Hepatocyte (in vitro differentiated cells): Measurements from ENCODE around the gene SLC5A10. TPM values are rescaled to one million over a fixed set of nuclear protein-coding genes. Genes with fewer than 3 reads are reported as not detected.
"Not testable (repeated sequence)": the region's sequence is repeated elsewhere in the genome, so short reads cannot be mapped to it uniquely, and the experiment has no call there.

Experiments
- DNase-seq: peaks from one replicate; pipeline ENCODE4 v3.0.0-alpha.2; 2016; ENCODE audit warnings: low spot score
- H2AFZ ChIP-seq: fragments of 200-600 bp; sonication (generic); 2 replicates; pipeline ENCODE4 v1.6.0; 2016; ENCODE audit warnings: antibody characterized with exemption, mild to moderate bottlenecking
- H3K27ac ChIP-seq: fragments of 200-600 bp; sonication (generic); 2 replicates; pipeline ENCODE4 v1.5.1; 2016; ENCODE audit warnings: mild to moderate bottlenecking
- H3K27me3 ChIP-seq: fragments of 200-600 bp; sonication (generic); 2 replicates; pipeline ENCODE4 v1.6.1; 2016
- H3K36me3 ChIP-seq: fragments of 200-600 bp; sonication (generic); replicated peaks from 2 replicates; pipeline ENCODE4 v1.5.1; 2016; ENCODE audit warnings: low read depth; ENCODE audit not compliant: insufficient read depth
- H3K4me1 ChIP-seq: fragments of 200-600 bp; sonication (generic); 2 replicates; pipeline ENCODE4 v1.5.1; 2016; ENCODE audit warnings: mild to moderate bottlenecking, moderate library complexity; ENCODE audit not compliant: insufficient read depth
- H3K4me2 ChIP-seq: fragments of 200-600 bp; sonication (generic); 2 replicates; pipeline ENCODE4 v1.6.0; 2016
- H3K4me3 ChIP-seq: fragments of 200-600 bp; sonication (generic); 2 replicates; pipeline ENCODE4 v1.5.1; 2016; ENCODE audit warnings: mild to moderate bottlenecking
- H3K79me2 ChIP-seq: fragments of 200-600 bp; sonication (generic); 2 replicates; pipeline ENCODE4 v1.6.0; 2017; ENCODE audit warnings: mild to moderate bottlenecking
- H3K9me2 ChIP-seq: fragments of 200-600 bp; sonication (generic); replicated peaks from 2 replicates; pipeline ENCODE4 v1.6.0; 2017; ENCODE audit warnings: mild to moderate bottlenecking; ENCODE audit not compliant: insufficient read depth
- H3K9me3 ChIP-seq: fragments of 200-600 bp; sonication (generic); 2 replicates; pipeline ENCODE4 v1.5.1; 2016; ENCODE audit warnings: low read depth, mild to moderate bottlenecking
- H4K20me1 ChIP-seq: fragments of 200-600 bp; sonication (generic); 2 replicates; pipeline ENCODE4 v1.6.0; 2016; ENCODE audit warnings: mild to moderate bottlenecking; ENCODE audit not compliant: insufficient read depth, poor library complexity, severe bottlenecking
- WGBS: methylation state at CpG from one replicate; pipeline ENCODE4 v1.1.6; 2016; ENCODE audit warnings: low lambda C conversion rate; ENCODE audit errors: missing lambda C conversion rate; 5-methylcytosine and 5-hydroxymethylcytosine counted together
- polyA plus RNA-seq: library from polyadenylated mRNA; unstranded; fragments of >200 nt; fragmentation: Nextera tagmentation; extraction: Ambion mirVana; gene quantifications from 2 replicates; pipeline ENCODE4 v1.2.1, GENCODE V29; 2016
- total RNA-seq: library from RNA; depleted of rRNA; stranded (reverse); fragments of >200 nt; gene quantifications from 2 replicates; pipeline ENCODE4 v1.2.3, GENCODE V29; 2014
- TF ChIP-seq, protein P1 (sequence below): fragments of 200-600 bp; sonication (generic); IDR thresholded peaks from 2 replicates; pipeline ENCODE4 v1.5.1; 2016; ENCODE audit warnings: antibody characterized with exemption, mild to moderate bottlenecking; ENCODE audit not compliant: poor library complexity

SLC5A10 gene
- total and polyA plus RNA-seq, 2 experiments from 2014 or later, result 0.22 TPM; not detected in 1

DNA sequence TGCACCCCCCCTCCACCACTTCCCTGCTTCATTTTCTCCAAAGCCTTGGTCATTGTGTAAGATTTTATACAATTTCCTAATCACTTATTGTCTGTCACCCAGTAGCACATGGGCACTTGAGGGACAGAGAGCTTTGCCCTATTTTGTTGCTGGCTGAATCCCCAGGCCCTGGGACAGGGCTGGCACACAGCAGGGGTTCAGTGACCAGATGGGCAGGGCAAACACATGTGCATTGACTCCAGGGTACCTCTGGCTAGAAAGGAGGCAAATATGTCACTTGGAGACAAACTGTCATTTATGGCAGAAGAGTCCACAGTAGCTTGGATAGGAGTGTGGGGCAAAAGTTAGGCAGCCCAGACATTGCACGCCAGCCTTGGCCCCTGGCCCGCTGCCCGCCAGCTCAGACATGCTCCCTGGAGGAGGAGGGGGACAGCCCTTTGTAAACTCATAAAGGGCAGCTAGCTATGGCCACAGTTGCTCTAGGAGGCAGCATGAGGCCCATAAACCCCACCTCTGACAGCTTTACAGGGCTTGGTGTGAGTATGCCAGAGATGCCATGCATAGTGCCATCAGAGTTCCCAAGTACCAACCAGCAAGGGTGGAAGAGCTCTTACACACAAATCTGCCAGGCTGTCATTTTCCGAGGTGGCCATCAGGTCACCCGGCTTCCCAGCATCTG lies 78.9 kb downstream of the SLC5A10 start:
- H3K4me1 ChIP-seq, DNase-seq, H3K36me3 ChIP-seq, H3K27ac ChIP-seq, H3K9me3 ChIP-seq, H3K4me2 ChIP-seq, H3K9me2 ChIP-seq, H3K4me3 ChIP-seq, H4K20me1 ChIP-seq, H3K27me3 ChIP-seq, H2AFZ ChIP-seq, H3K79me2 ChIP-seq: not testable (repeated sequence)
- no CpG with 5 or more reads among the region's 5 CpGs for WGBS

DNA sequence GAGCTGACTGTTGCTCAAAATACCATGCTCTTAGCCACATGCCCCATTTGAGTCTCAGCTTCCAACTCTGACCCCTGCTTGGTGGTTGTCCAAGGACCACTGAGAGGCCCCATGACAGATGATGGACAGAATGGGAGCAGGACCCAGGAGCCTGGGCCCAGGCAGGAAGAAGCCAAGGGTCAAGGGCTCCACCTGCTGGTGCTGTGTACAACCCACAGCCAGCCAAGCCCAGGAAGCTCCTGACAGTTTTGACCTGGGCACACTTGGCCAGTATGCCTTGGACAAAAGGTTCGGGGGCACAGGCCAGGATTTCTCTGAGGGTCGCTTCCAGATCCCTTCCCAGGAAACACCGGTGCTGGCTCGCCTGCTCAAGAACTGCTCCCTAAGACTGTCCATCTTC lies 79.8 kb downstream of the SLC5A10 start:
- DNase-seq, H2AFZ ChIP-seq: not testable (repeated sequence)

DNA sequence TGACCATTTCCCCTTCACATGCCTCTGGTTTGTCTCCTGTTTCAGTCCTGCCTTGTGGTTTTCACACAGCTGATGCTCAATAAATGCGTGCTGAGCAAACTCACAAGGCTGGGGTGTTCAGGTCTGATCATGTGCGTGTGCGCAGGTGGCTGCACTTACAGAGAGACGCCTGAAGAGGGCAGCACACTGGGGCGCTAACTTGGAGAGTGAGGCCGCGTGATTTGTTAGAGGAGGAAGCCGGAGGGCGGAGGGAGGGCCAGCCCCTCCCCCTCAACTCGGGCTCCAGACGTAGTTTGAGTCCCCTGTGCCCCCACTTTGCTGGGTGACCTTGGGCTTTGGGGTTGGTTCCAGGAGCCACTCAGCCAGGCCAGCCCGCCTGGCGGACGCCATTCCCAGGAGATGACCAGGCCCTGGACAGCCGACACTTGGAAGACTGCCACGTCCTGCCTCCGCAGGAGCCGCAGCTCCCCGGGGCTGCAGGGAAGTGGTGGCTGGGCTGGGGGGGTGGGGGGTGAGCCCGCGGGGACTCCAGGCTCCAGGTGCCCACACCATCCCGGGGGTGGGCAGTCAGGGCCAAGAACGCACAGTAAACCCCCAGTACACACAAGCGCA lies 80.5 kb downstream of the SLC5A10 start:
- H3K79me2 ChIP-seq, H2AFZ ChIP-seq, H3K27ac ChIP-seq, H3K36me3 ChIP-seq, H3K27me3 ChIP-seq, DNase-seq, H3K9me2 ChIP-seq, H3K9me3 ChIP-seq, H3K4me2 ChIP-seq, H4K20me1 ChIP-seq, H3K4me1 ChIP-seq, H3K4me3 ChIP-seq: not testable (repeated sequence)
- WGBS, result no CpG with 5 or more reads among the region's 24 CpGs

More for the DNA sequence above, 79.8 kb downstream of the SLC5A10 start:
- not testable (repeated sequence) for H3K4me1 ChIP-seq, H3K27ac ChIP-seq, H3K36me3 ChIP-seq, H3K9me2 ChIP-seq, H3K27me3 ChIP-seq, H3K9me3 ChIP-seq, H3K79me2 ChIP-seq, H4K20me1 ChIP-seq, H3K4me2 ChIP-seq, H3K4me3 ChIP-seq
- no CpG with 5 or more reads among the region's 4 CpGs for WGBS
- TF ChIP-seq, protein P1, sequence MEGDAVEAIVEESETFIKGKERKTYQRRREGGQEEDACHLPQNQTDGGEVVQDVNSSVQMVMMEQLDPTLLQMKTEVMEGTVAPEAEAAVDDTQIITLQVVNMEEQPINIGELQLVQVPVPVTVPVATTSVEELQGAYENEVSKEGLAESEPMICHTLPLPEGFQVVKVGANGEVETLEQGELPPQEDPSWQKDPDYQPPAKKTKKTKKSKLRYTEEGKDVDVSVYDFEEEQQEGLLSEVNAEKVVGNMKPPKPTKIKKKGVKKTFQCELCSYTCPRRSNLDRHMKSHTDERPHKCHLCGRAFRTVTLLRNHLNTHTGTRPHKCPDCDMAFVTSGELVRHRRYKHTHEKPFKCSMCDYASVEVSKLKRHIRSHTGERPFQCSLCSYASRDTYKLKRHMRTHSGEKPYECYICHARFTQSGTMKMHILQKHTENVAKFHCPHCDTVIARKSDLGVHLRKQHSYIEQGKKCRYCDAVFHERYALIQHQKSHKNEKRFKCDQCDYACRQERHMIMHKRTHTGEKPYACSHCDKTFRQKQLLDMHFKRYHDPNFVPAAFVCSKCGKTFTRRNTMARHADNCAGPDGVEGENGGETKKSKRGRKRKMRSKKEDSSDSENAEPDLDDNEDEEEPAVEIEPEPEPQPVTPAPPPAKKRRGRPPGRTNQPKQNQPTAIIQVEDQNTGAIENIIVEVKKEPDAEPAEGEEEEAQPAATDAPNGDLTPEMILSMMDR, result peak; percentile 35

DNA sequence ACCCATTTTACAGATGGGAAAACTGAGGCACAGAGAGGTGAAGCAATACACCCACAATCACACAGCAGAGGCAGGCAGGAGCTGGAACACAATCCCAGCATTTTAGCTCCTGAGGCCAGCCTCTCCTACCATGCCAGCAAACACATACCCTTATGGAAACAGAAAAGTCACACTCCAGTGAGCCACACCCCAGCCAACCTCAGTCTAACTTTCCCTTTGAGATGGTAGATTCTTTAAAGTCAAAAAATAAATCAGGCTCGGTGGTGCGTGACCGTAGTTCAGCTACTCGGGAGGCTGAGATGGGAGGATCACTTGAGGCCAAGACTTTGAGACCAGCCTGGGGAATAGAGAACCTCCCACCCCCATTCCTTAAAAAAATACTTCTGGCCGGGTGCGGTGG lies 84.2 kb downstream of the SLC5A10 start:
- H3K4me3 ChIP-seq, H4K20me1 ChIP-seq, DNase-seq, H3K9me3 ChIP-seq, H3K27ac ChIP-seq, H3K4me1 ChIP-seq, H3K4me2 ChIP-seq, H3K36me3 ChIP-seq, H2AFZ ChIP-seq, H3K27me3 ChIP-seq, H3K79me2 ChIP-seq, H3K9me2 ChIP-seq: not testable (repeated sequence)
- no CpG with 5 or more reads among the region's 6 CpGs for WGBS

DNA sequence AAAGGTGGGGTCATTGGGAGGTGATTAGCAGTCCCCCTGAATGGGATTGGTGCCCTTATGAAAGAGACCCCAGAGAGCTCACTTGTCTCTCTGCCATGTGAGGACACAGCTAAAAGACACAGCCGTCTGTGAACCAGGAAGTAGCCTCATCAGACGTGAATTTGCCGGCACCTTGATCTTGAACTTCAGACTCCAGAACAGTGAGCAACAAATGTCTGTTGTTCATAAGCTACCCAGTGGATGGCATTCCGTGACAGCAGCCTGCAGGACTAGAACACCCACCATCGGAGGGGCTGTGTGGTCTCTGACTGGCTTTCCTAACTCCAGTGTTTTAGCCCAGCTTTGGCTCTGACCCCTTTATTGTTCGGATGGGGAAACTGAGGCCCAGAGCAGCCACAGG lies 85.6 kb downstream of the SLC5A10 start:
- H3K9me2 ChIP-seq, H2AFZ ChIP-seq, H3K27ac ChIP-seq, H3K4me3 ChIP-seq, H4K20me1 ChIP-seq, H3K27me3 ChIP-seq, H3K36me3 ChIP-seq, H3K4me2 ChIP-seq, H3K4me1 ChIP-seq, H3K9me3 ChIP-seq, DNase-seq, H3K79me2 ChIP-seq: not testable (repeated sequence)
- WGBS, result 60% methylated on average over 1 of the region's 6 CpGs

DNA sequence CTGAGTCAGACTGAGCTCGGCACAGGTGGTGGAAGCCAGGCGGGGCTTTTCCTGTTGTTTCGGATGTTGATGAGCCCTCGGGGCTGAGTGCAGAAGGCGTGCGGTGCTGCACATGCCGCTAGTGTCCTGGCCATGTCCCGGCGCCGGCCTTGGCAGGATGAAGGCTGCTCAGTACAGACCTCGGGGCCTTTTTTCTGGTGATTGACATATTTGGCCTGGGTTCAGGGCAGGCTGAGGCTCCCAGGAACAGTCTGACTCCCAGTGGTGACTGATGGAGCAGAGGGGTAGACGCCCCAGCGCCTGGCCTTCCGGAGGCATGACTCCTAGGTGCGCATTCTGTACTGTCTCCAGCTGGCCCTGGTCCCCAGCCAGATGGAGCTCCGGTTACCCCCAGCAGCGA lies 86.0 kb downstream of the SLC5A10 start:
- H3K4me2 ChIP-seq, H3K79me2 ChIP-seq, H2AFZ ChIP-seq, H3K9me2 ChIP-seq, H3K27ac ChIP-seq, H3K9me3 ChIP-seq, DNase-seq, H3K4me1 ChIP-seq, H4K20me1 ChIP-seq, H3K27me3 ChIP-seq, H3K36me3 ChIP-seq, H3K4me3 ChIP-seq: not testable (repeated sequence)
- no CpG with 5 or more reads among the region's 17 CpGs for WGBS

DNA sequence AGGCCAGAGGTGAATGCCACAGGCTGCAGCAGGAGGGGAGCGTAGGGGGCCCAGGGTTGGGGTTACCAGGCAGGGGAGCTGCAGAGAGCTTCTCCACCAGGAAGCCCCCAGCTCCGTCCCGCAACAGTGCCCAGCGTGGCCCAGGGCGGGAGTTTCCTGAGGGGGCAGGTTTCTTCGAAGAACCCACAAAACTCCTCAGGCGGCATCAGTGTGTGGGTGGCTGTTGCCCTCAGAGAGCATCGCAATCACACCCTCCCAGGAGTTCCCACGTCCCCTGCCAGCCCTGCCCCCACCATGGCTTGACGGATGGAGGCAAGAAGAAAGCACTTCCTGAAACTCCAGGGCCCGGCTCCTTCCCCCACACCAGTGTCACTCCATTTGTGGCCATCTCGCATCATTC lies 86.8 kb downstream of the SLC5A10 start:
- not testable (repeated sequence) for H3K9me2 ChIP-seq, H3K79me2 ChIP-seq, H3K36me3 ChIP-seq, H2AFZ ChIP-seq, DNase-seq, H3K27me3 ChIP-seq, H3K27ac ChIP-seq, H3K4me3 ChIP-seq, H3K4me1 ChIP-seq, H3K9me3 ChIP-seq, H4K20me1 ChIP-seq, H3K4me2 ChIP-seq
- WGBS, result no CpG with 5 or more reads among the region's 12 CpGs

DNA sequence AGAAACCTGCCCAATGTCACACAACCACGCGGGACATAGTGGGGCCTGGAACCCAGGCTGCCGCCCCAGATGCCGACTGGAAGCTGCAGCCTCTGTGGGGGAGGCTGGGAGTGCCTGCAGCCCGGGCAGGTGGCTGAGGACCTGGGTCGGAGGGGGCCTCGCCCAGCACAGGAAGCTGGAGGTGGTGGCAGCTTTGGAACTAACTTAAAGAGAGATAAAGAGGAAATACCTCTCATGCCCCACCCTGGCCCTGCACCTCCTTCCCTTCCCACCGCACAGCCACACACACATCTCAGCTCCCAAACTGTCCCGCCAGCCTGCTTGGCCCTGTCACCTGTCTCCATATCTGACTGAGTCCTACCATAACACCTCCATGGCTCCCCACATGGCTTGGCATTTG lies 88.4 kb downstream of the SLC5A10 start:
- not testable (repeated sequence) for DNase-seq, H3K4me1 ChIP-seq, H3K4me3 ChIP-seq, H3K27ac ChIP-seq, H3K27me3 ChIP-seq, H3K9me2 ChIP-seq, H3K36me3 ChIP-seq, H3K4me2 ChIP-seq, H4K20me1 ChIP-seq, H2AFZ ChIP-seq, H3K9me3 ChIP-seq, H3K79me2 ChIP-seq
- no CpG with 5 or more reads among the region's 9 CpGs for WGBS
